SKM-1 (cell line): ENCODE measurements around the gene HPSE2.
A peak's percentile ranks its signal among the peaks of the same experiment; 100 is the strongest.
"Not testable (repeated sequence)": the region's sequence is repeated elsewhere in the genome, so short reads cannot be mapped to it uniquely, and the experiment has no call there.

Experiments
- DNase-seq: peaks from one replicate; lab custom pipeline; 2025; ENCODE audit not compliant: unreplicated experiment; lab: John Stamatoyannopoulos, UW

Gene HPSE2

GRCh38 chr10:99010286-99010685 lies 225.4 kb downstream of the HPSE2 start:
- DNase-seq = no peak

- DNase-seq = no peak
These were observed 227.6 kb downstream of the HPSE2 start for GRCh38 chr10:99008054-99008453.

DNA sequence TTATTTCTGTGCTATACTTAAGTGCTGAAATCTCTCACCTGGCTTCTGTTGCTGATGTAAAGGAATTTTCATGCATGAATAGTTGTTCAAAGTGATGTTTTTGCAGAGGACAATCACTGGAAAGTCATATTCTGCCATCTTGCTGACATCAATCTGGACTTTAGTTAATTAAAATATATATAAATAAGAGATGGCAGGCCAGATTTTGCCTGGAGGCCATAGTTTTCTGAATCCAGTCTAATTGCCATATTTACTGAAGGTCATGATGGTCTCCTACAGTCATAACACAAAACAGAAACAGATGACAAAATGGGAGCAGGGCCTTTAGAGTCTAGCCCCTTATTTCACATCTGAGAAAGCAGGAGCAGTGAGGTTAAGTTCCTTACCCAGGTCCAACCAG lies 228.2 kb downstream of the HPSE2 start:
- no peak for DNase-seq

GRCh38 chr10:99005254-99005653 lies 230.4 kb downstream of the HPSE2 start:
- no peak for DNase-seq

DNA sequence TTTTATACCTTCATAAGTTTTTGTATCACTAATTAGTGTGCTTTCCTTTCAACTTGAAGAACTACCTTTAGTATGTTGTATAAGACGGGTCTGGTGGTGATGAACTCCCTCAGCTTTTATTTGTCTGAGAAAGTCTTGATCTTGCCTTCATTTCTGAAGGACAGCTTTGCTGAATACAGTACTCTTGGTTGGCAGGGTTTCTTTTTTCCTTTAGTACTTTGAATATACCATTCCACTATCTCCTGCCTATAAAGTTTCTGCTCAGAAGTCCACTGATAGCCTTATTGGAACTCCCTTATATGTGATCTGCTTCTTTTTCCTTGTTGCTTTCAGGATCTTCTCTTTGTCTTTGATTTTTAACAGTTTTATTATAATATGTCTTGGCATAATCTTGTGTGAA lies 230.9 kb downstream of the HPSE2 start:
- no peak for DNase-seq

DNA sequence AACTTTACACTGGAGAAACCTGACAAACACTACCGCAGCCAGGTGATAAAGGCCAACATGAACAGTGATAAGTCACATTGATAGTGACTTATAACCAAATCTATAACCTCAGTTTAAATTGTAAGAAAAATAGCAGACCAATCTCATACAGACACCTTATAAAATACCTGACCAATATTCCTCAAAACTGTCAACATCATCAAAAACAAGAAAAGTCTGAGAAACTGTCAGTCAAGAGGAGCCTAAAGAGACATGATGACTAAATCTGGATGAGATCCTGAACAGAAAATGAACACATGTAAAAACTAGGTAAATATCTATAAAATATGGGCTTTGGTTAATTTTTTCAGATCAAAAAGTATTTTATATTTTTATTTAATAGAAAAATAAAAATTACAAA lies 233.3 kb downstream of the HPSE2 start:
- DNase-seq = no peak

- no peak for DNase-seq
These were observed 238.1 kb downstream of the HPSE2 start for GRCh38 chr10:98997596-98997995.

DNA sequence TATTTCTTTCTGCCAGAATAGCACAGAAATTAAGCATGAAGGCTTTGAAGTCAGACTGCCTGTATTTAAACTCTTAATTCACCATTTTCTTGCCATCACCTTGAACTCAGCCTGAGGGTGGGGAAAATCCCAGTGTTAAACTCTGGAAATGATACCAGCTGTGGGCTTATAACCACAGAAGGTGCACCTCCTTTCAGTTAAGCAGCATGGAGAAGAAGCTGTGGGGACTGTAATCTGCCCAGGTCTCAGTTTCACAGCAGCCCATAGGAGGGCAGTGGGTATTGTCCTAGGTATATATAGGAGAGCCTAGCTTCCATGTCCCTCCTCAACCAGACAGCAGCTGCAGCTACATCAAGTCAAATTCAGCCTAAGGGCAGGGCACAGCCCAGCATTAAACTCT lies 241.6 kb downstream of the HPSE2 start:
- no peak for DNase-seq

- not testable (repeated sequence) for DNase-seq
These were observed 251.9 kb downstream of the HPSE2 start for GRCh38 chr10:98983751-98984150.

DNA sequence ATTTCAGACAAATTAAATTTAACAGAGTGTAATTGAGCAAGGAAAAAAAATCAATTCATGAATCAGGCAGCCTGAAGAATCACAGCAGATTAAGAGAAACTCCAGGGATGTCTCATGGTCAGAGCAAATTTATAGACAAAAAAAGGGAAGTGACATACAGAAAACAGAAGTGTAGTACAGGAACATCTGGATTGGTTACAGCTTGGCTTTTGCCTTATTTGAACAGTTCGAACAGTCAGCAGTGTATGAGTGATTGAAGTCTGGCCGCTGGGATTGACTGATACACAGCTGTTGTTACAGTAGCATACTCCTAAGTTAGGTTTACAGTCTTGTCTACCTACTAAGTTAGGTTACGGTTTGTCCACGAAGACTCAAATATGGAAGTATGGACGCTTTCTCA lies 255.3 kb downstream of the HPSE2 start:
- peak; percentile 10 for DNase-seq

- DNase-seq = no peak
These were observed 264.2 kb downstream of the HPSE2 start for GRCh38 chr10:98971464-98971863.

DNA sequence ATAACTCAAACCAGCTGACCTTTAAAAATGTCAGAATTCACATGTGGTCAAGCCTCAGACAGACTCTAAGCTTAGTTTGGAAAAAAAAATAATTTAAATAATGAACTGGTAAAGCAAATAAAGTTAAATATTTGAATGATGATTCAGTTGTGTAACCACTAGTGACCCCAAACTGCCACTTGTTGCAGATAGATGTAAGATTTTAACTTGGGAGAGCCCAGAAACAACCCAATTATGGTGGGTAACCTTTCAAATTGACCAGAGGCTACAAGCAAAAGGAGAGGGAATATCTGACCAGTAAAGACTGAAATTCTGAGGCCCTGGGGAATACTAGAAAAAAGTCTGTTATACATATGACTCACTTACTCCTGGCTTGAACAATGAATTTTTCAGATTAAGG lies 268.1 kb downstream of the HPSE2 start:
- DNase-seq = no peak

- no peak for DNase-seq
These were observed 272.0 kb downstream of the HPSE2 start for GRCh38 chr10:98963608-98964007.

DNA sequence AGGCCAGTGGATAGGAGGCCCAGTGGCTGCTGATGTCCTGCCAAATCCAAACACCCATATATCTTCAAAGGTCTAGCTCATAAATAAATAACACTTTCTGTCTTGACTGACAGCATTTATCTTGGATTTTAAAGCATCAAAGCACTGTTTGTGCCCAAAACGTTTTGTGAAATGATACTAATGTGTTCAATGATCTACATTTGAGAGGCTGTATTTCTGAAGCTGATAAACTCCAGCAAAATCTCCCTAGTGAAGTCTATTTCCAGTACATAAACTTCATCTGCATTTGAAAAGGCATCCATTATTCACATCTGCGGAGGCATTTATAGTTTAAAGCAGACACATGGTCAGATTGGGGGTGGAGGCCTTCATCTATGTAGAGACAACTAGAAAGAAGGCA lies 276.3 kb downstream of the HPSE2 start:
- DNase-seq = no peak

DNA sequence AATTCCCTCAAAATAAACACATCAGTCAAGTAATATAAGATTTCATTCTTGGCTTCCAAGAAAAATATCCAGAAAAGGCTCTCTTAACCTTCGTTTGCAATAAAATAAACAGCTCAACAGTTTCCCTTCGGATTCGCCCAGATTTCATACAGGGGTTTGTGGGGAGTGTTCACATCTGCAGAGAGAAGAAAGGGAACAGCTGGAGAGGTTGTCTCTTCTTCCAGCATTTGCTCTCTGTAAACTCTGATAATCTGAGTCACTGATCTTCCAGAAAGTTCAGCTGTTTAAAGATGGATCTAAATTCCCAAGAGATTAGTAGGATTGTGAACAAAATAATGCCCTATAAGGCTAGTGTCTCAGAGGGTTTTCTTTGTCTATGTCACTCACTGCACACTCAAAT lies 277.9 kb downstream of the HPSE2 start:
- DNase-seq = no peak

DNA sequence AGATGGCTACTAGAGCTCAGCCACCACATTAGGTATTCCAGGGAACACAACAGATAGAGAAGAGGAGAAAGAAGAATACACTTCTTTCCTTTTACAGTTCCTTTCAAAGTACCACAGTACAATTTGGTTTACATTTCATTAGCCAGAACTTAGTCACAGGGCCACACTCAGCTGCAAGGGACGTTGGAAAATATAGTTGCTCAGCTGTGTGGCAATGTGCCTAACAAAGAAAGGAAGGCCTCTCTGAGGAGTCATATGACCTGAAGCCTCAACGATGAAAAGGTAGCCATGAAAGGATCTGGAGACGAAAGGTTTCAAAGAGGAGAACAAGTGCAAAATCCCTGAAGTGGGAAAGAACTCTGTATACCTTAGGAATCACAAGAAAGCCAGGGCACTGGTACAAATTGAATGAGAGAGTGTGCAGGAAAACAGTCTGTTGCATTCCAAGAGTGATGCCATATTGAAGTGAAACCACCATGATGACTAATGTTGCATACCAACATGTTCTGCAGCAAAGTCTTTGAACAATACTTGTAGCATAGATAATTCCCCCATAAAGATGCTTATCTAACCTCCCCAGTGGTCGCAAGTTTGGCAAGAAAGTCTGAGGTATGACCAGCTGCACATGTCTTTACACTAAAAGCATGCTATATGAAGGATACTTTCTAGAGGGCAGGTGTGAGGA lies 278.9 kb downstream of the HPSE2 start:
- DNase-seq = no peak

- no peak for DNase-seq
These were observed 282.4 kb downstream of the HPSE2 start for GRCh38 chr10:98953251-98953650.

DNA sequence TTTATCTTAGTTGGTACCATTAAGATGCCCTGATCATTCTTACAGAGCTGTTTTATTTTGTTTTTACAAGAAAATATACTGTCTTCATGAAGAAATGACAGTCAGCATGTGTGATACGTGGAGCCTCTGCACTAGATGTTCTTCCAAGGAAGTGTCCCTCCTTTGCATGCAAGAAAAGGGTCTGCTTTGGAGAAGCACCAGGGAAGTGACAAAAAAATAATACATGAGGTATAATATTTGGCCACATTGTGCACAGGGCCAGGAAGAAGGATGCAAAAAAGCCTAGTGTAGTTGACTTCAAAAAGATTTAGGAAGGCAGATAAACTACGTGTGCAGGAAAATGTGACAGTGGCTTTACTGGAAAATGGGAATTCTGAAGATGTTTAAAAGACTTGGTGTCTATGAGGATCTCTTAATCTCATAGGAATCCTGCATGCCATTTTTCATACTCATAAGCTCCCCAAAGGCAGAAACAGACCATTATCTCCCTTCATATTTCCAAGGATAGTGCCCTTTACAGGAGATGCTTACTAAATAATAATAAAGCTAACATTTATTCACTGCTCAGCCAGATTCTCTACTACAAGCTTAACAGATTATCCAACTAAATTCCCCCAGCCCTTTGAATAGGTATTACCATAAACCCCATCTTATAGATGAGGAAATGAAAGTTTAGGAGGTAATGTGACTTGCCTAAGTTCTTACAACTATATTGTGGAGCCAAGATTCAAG lies 284.2 kb downstream of the HPSE2 start:
- no peak for DNase-seq

DNA sequence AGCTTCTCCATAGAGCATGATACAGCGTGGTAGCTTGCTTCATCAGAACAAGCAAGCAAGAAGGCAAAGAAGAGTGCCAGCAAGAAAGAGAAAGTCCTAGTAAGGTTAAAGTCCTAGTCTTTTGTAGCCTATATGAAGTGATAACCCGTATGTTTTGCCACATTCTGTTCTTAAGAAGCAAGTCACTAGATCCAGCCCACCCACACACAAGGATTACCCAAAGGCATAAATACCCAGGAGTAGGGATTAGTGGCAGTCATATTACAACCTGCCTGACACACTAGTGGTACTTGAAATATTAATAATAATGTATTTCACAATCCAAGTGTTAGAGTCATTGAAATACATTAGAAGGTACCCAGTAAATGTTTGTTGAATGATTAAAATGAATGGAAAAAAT lies 285.5 kb downstream of the HPSE2 start:
- no peak for DNase-seq

GRCh38 chr10:98949306-98949705 lies 286.3 kb downstream of the HPSE2 start:
- DNase-seq = no peak

DNA sequence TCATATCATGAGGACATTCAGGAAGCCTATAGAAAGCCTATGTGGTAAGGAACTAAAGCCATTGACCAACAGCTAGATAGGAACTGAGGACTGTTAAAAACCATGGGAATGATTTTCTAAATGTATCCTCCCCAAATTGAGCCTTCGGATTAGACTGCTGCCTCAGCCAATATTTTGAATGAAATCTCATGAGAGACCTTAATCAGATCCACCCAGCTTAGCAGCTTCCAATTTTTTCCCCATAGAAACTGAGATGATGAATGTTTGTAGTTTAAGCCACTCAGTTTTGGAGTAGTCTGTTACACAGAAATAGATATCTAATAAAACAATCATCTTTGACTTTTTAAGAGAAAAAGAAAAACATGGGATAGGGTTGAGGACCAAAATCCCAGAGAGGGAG lies 292.0 kb downstream of the HPSE2 start:
- no peak for DNase-seq

GRCh38 chr10:98929709-98930108 lies 305.9 kb downstream of the HPSE2 start:
- no peak for DNase-seq

- no peak for DNase-seq
These were observed 310.0 kb downstream of the HPSE2 start for GRCh38 chr10:98925651-98926050.
